Measurements from ENCODE around the gene HIPK2.

DNA sequence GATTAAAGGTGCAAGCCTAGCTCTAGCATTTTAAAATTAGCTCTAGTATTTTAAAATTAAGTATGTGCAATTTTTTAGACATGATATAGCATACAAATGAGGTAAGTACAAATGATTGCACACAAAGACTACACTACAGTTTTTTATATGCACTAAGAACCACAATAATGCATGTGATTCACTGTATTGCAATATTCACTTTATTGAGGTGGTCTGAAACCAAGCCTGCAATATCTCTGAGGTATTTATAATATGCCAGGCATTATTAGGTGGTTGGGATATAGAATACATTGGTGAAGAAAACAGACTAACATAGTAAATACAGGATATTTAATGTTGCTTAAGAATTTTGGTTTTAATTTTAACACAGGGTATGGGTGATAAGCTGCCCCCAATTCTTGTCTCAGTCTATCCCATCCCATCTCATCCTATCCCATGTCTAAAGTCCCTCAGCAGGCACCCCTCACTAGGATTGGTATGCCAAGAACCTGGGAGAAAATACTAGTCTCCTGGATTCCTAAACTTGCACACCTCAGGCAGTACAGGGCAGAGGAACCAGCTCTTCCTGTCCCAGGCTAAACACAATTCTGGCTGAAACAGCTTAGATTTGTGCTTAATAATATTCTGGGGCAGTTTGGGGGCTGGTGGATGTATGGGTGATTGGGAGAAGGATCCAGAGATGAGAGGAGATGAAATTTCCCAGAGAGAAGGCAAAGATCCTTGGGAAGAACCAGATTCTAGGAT, 90.4 kb downstream of the HIPK2 start:
- TF ChIP-seq, protein P1, sequence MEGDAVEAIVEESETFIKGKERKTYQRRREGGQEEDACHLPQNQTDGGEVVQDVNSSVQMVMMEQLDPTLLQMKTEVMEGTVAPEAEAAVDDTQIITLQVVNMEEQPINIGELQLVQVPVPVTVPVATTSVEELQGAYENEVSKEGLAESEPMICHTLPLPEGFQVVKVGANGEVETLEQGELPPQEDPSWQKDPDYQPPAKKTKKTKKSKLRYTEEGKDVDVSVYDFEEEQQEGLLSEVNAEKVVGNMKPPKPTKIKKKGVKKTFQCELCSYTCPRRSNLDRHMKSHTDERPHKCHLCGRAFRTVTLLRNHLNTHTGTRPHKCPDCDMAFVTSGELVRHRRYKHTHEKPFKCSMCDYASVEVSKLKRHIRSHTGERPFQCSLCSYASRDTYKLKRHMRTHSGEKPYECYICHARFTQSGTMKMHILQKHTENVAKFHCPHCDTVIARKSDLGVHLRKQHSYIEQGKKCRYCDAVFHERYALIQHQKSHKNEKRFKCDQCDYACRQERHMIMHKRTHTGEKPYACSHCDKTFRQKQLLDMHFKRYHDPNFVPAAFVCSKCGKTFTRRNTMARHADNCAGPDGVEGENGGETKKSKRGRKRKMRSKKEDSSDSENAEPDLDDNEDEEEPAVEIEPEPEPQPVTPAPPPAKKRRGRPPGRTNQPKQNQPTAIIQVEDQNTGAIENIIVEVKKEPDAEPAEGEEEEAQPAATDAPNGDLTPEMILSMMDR (IDR thresholded peaks at IDR 0.05), result no peak
- no peak for TF ChIP-seq POLR2A (IDR thresholded peaks at IDR 0.05)
- no peak for TF ChIP-seq POLR2AphosphoS5 (IDR thresholded peaks at IDR 0.05)
